ENCODE results near the gene CAPN3. TPM values are rescaled to one million over a fixed set of nuclear protein-coding genes. Genes with fewer than 3 reads are reported as not detected.

CAPN3 gene
- total RNA-seq, 4 donors from 2014 or later, result 17.0 to 35.2 (median 19.3) TPM

- H3K27ac ChIP-seq, result no peak overlapping the region
- peaks cover 0 to 18% (median 8%) of the 10 kb centered on the region in 4 donors for H3K36me3 ChIP-seq
- DNase-seq, result no peak
- H3K4me1 ChIP-seq, result no peaks in the 10 kb centered on the region
- 95 to 100% methylated on average over 5 to 7 of the region's 7 CpGs for WGBS, 2 donors (ENCODE audit: low coverage in 1 of 2)
- in situ Hi-C loops (cut with MboI; ENCODE audit: low pct_ligation_motif_present in 1 of 4, low pct_unique_long_range_greater_than_20kb in 1 of 4, low sequenced_read_pairs in 3 of 4), result no loop called here
- TF ChIP-seq CTCF (IDR thresholded peaks at IDR 0.05), result no peak
- no peak for TF ChIP-seq POLR2AphosphoS5 (IDR thresholded peaks at IDR 0.05)
- no peak for TF ChIP-seq EP300 (IDR thresholded peaks at IDR 0.05; ENCODE audit: low read depth)
- TF ChIP-seq POLR2A (IDR thresholded peaks at IDR 0.05), result no peak
- H3K4me3 ChIP-seq, result no peak overlapping the region
- no peaks in the 10 kb centered on the region for H3K9me3 ChIP-seq
- H3K27me3 ChIP-seq, result no peaks in the 10 kb centered on the region
- intact Hi-C loops (cut with DNase I; ENCODE audit: low total_unique reads), result no loop called here
Measured at GRCh38 chr15:42411884-42412283, 52.6 kb downstream of the CAPN3 start.

- Histone ChIP-seq H3K4me1 (no peaks in the 10 kb centered on the region), H3K27ac (no peak overlapping the region), H3K36me3 (peaks cover 0 to 34% (median 13%) of the 10 kb centered on the region in 4 donors), H3K9me3 (no peaks in the 10 kb centered on the region), H3K27me3 (no peaks in the 10 kb centered on the region), H3K4me3 (no peak overlapping the region)
- WGBS, 2 donors (ENCODE audit: low coverage in 1 of 2), result 43 to 45% methylated on average over 2 of the region's 2 CpGs
- intact Hi-C loops (cut with DNase I; ENCODE audit: low total_unique reads) (no loop called here), in situ Hi-C loops (cut with MboI; ENCODE audit: low pct_ligation_motif_present in 1 of 4, low pct_unique_long_range_greater_than_20kb in 1 of 4, low sequenced_read_pairs in 3 of 4) (no loop called here)
- no peak for TF ChIP-seq EP300 (IDR thresholded peaks at IDR 0.05; ENCODE audit: low read depth)
- DNase-seq, result no peak
Measured at GRCh38 chr15:42413920-42414319, 54.6 kb downstream of the CAPN3 start.

GRCh38 chr15:42419369-42419768 is 60.1 kb downstream of the CAPN3 start:
- no peaks in the 10 kb centered on the region for H3K9me3 ChIP-seq
- 87 to 89% methylated on average over 4 to 7 of the region's 7 CpGs for WGBS, 2 donors (ENCODE audit: low coverage in 1 of 2)
- no peak overlapping the region for H3K4me3 ChIP-seq
- no peaks in the 10 kb centered on the region for H3K27me3 ChIP-seq
- TF ChIP-seq POLR2A (IDR thresholded peaks at IDR 0.05), result no peak
- H3K36me3 ChIP-seq, result peaks cover 0 to 87% (median 34%) of the 10 kb centered on the region in 4 donors
- DNase-seq, result no peak
- no peaks in the 10 kb centered on the region for H3K4me1 ChIP-seq
- no peak overlapping the region for H3K27ac ChIP-seq
- intact Hi-C loops (cut with DNase I; ENCODE audit: low total_unique reads) (no loop called here), in situ Hi-C loops (cut with MboI; ENCODE audit: low pct_ligation_motif_present in 1 of 4, low pct_unique_long_range_greater_than_20kb in 1 of 4, low sequenced_read_pairs in 3 of 4) (no loop called here)

- H3K4me3 ChIP-seq, result no peak overlapping the region
- WGBS, 2 donors (ENCODE audit: low coverage in 1 of 2), result 87 to 90% methylated on average over 2 of the region's 2 CpGs
- H3K27ac ChIP-seq, result no peak overlapping the region
- no peaks in the 10 kb centered on the region for H3K4me1 ChIP-seq
- DNase-seq, result no peak
- H3K27me3 ChIP-seq, result no peaks in the 10 kb centered on the region
- no peak for TF ChIP-seq POLR2A (IDR thresholded peaks at IDR 0.05)
- no peak for TF ChIP-seq CTCF (IDR thresholded peaks at IDR 0.05)
- TF ChIP-seq EP300 (IDR thresholded peaks at IDR 0.05; ENCODE audit: low read depth), result no peak
- TF ChIP-seq POLR2AphosphoS5 (IDR thresholded peaks at IDR 0.05), result no peak
- H3K36me3 ChIP-seq, result peaks cover 0 to 94% (median 39%) of the 10 kb centered on the region in 4 donors
- no peaks in the 10 kb centered on the region for H3K9me3 ChIP-seq
- in situ Hi-C loops (cut with MboI; ENCODE audit: low pct_ligation_motif_present in 1 of 4, low pct_unique_long_range_greater_than_20kb in 1 of 4, low sequenced_read_pairs in 3 of 4) (no loop called here), intact Hi-C loops (cut with DNase I; ENCODE audit: low total_unique reads) (no loop called here)
Measured at GRCh38 chr15:42421376-42421775, 62.1 kb downstream of the CAPN3 start.

- peaks cover 0 to 91% (median 39%) of the 10 kb centered on the region in 4 donors for H3K36me3 ChIP-seq
- TF ChIP-seq POLR2AphosphoS5 (IDR thresholded peaks at IDR 0.05), result no peak
- no peak for TF ChIP-seq CTCF (IDR thresholded peaks at IDR 0.05)
- TF ChIP-seq EP300 (IDR thresholded peaks at IDR 0.05; ENCODE audit: low read depth), result no peak
- no peak for TF ChIP-seq POLR2A (IDR thresholded peaks at IDR 0.05)
- no peak overlapping the region for H3K4me3 ChIP-seq
- DNase-seq, result no peak
- in situ Hi-C loops (cut with MboI; ENCODE audit: low pct_ligation_motif_present in 1 of 4, low pct_unique_long_range_greater_than_20kb in 1 of 4, low sequenced_read_pairs in 3 of 4), result no loop called here
- no peak overlapping the region for H3K27ac ChIP-seq
- H3K27me3 ChIP-seq, result no peaks in the 10 kb centered on the region
- H3K9me3 ChIP-seq, result no peaks in the 10 kb centered on the region
- H3K4me1 ChIP-seq, result no peaks in the 10 kb centered on the region
- intact Hi-C loops (cut with DNase I; ENCODE audit: low total_unique reads), result no loop called here
- WGBS, 2 donors (ENCODE audit: low coverage in 1 of 2), result 92 to 94% methylated on average over 6 to 7 of the region's 7 CpGs
Measured at GRCh38 chr15:42427429-42428223, 68.3 kb downstream of the CAPN3 start.
